Skeletal muscle tissue (tissue), 4 donors: ENCODE results near the gene PKD1L1. TPM values are rescaled to one million over a fixed set of nuclear protein-coding genes. Genes with fewer than 3 reads are reported as not detected.

ENCODE experiments used
- H3K27ac ChIP-seq: one replicate; pipeline ENCODE4 v1.7.0; 2013; ENCODE audit warnings: mild to moderate bottlenecking, low read depth, low read length, inconsistent platforms
- H3K27me3 ChIP-seq, 3 donors: one replicate each; pipeline ENCODE4 v1.7.0; 2013; ENCODE audit warnings: low read length in 3 of 3; ENCODE audit not compliant: control insufficient read depth in 3 of 3, insufficient read depth in 3 of 3
- H3K36me3 ChIP-seq, 3 donors: one replicate each; pipeline ENCODE4 v1.7.0; 2013; ENCODE audit warnings: low read length in 3 of 3; ENCODE audit not compliant: control insufficient read depth in 3 of 3, insufficient read depth in 3 of 3
- H3K4me1 ChIP-seq, 3 donors: one replicate each; pipeline ENCODE4 v1.7.0; 2013; ENCODE audit warnings: low read length in 3 of 3, mild to moderate bottlenecking in 3 of 3; ENCODE audit not compliant: control insufficient read depth in 3 of 3, insufficient read depth in 3 of 3
- H3K4me3 ChIP-seq, 3 donors: one replicate each; pipeline ENCODE4 v1.7.0; 2013; ENCODE audit warnings: low read length in 3 of 3
- H3K9ac ChIP-seq, 3 donors: one replicate each; pipeline ENCODE4 v1.7.0; 2013; ENCODE audit warnings: low read length in 3 of 3, mild to moderate bottlenecking in 3 of 3, moderate library complexity in 2 of 3, low read depth in 1 of 3
- H3K9me3 ChIP-seq, 3 donors: one replicate each; pipeline ENCODE4 v1.7.0; 2013; ENCODE audit warnings: low read length in 3 of 3; ENCODE audit not compliant: control insufficient read depth in 3 of 3
- total RNA-seq: library from RNA; depleted of rRNA; stranded (reverse); fragments of >200 nt; gene quantifications from one replicate; pipeline ENCODE4 v1.2.3, GENCODE V29; 2014
- donor health status: Osteomylitis.

The PKD1L1 gene
- total RNA-seq, 1 donor from 2014 or later, result 0.52 TPM

DNA sequence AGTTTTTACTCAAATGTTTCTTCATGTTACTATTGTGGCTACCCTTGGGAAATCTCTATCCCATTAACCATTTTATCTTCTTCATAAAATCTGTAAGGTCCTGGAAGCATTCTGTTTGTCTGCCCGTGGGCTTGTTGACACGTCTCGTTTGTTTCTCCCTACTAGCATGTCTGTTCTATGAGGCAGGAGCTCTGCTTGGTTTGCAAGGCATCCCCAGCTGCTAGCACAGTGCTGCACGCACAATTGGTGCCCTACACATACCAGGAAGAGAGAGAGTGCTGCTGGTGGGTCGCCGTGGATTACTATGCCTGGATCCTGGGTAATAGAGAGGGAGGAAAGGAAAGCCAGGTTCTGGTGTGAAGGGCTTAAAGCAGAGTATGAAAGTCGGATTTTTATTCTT, 200.2 kb downstream of the PKD1L1 start:
- H3K36me3 ChIP-seq, result no peaks in the 10 kb centered on the region
- no peak overlapping the region for H3K9ac ChIP-seq
- no peak overlapping the region for H3K27ac ChIP-seq
- H3K4me3 ChIP-seq, result no peak overlapping the region
- H3K4me1 ChIP-seq, result peaks cover 6 to 7% (median 7%) of the 10 kb centered on the region in 3 donors
- H3K27me3 ChIP-seq, result no peaks in the 10 kb centered on the region
- no peaks in the 10 kb centered on the region for H3K9me3 ChIP-seq

DNA sequence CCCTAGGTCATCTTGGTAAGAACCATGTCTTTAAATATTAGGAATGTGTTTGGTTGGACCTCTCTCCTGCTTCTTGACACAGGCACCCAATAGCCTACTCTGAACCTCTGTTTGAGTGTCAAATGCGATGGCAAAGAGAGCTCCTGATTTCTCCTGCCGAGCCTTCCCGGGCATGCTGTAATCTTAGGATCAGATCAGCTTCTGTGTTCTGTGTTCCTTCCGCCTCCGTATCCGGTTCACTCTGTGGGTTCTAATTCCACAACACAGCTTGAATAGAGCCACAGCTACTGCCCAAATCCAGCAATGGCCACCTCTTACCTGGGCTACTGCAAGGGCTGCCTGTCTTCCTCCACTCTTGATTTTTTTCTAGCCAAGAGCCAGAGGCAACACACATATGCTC, 201.1 kb downstream of the PKD1L1 start:
- Histone ChIP-seq H3K4me1 (peaks cover 6 to 7% (median 7%) of the 10 kb centered on the region in 3 donors), H3K9ac (no peak overlapping the region), H3K4me3 (no peak overlapping the region), H3K27me3 (no peaks in the 10 kb centered on the region), H3K36me3 (no peaks in the 10 kb centered on the region), H3K9me3 (no peaks in the 10 kb centered on the region), H3K27ac (no peak overlapping the region)

- no peaks in the 10 kb centered on the region for H3K36me3 ChIP-seq
- peaks cover 6 to 7% (median 7%) of the 10 kb centered on the region in 3 donors for H3K4me1 ChIP-seq
Measured at GRCh38 chr7:47746468-47746867, 201.8 kb downstream of the PKD1L1 start.

GRCh38 chr7:47744883-47745282, 203.4 kb downstream of the PKD1L1 start:
- Histone ChIP-seq H3K27me3 (no peaks in the 10 kb centered on the region), H3K4me3 (no peak overlapping the region), H3K36me3 (no peaks in the 10 kb centered on the region), H3K9me3 (no peaks in the 10 kb centered on the region), H3K27ac (no peak overlapping the region), H3K9ac (no peak overlapping the region), H3K4me1 (peaks cover 6 to 7% (median 7%) of the 10 kb centered on the region in 3 donors)

More at GRCh38 chr7:47746468-47746867, 201.8 kb downstream of the PKD1L1 start:
- Histone ChIP-seq H3K9me3 (no peaks in the 10 kb centered on the region), H3K27ac (no peak overlapping the region), H3K9ac (no peak overlapping the region), H3K27me3 (no peaks in the 10 kb centered on the region), H3K4me3 (no peak overlapping the region)

GRCh38 chr7:47743965-47744591, 204.2 kb downstream of the PKD1L1 start:
- Histone ChIP-seq H3K4me3 (peak overlapping the region; percentile 12 to 58 (median 41)), H3K27me3 (no peaks in the 10 kb centered on the region), H3K36me3 (no peaks in the 10 kb centered on the region), H3K27ac (no peak overlapping the region), H3K9ac (peak overlapping the region in 1 of 3 donors; percentile 64), H3K4me1 (peaks cover 6 to 7% (median 7%) of the 10 kb centered on the region in 3 donors), H3K9me3 (no peaks in the 10 kb centered on the region)

DNA sequence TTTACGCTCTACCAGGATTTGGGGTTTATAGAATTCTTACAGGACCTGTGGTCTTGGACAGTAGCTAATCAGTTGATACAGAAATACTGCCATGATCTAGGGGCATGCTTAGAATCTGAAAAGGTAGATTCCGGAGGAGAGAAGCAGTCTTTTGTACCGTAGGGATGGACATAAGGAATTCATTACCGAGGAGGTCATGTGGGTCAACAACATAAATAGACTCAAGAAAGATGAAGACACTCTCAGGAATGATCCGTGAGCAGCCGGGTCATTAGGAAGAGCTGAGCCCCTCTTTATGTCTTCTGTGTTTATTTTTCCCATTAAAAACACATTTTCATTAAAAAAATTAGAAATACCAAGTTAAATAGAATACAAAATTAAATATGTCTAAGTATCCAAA, 206.3 kb downstream of the PKD1L1 start:
- H3K4me1 ChIP-seq, result peaks cover 6 to 7% (median 7%) of the 10 kb centered on the region in 3 donors
- no peak overlapping the region for H3K27ac ChIP-seq
- H3K9me3 ChIP-seq, result no peaks in the 10 kb centered on the region
- no peak overlapping the region for H3K9ac ChIP-seq
- H3K4me3 ChIP-seq, result no peak overlapping the region
- no peaks in the 10 kb centered on the region for H3K36me3 ChIP-seq
- H3K27me3 ChIP-seq, result no peaks in the 10 kb centered on the region

- no peaks in the 10 kb centered on the region for H3K9me3 ChIP-seq
- no peak overlapping the region for H3K27ac ChIP-seq
- no peaks in the 10 kb centered on the region for H3K27me3 ChIP-seq
Measured at GRCh38 chr7:47739891-47740290, 208.4 kb downstream of the PKD1L1 start.

GRCh38 chr7:47739301-47739875, 208.9 kb downstream of the PKD1L1 start:
- Histone ChIP-seq H3K27ac (no peak overlapping the region), H3K4me1 (peaks cover 6 to 7% (median 7%) of the 10 kb centered on the region in 3 donors), H3K9ac (no peak overlapping the region), H3K27me3 (no peaks in the 10 kb centered on the region), H3K36me3 (no peaks in the 10 kb centered on the region), H3K4me3 (no peak overlapping the region), H3K9me3 (no peaks in the 10 kb centered on the region)

More at GRCh38 chr7:47739891-47740290, 208.4 kb downstream of the PKD1L1 start:
- no peak overlapping the region for H3K9ac ChIP-seq
- H3K4me3 ChIP-seq, result no peak overlapping the region
- peaks cover 6 to 7% (median 7%) of the 10 kb centered on the region in 3 donors for H3K4me1 ChIP-seq
- H3K36me3 ChIP-seq, result no peaks in the 10 kb centered on the region

- Histone ChIP-seq H3K4me1 (peaks cover 0 to under 1% (median 0%) of the 10 kb centered on the region in 3 donors), H3K27me3 (peaks cover 0 to 2% (median 0%) of the 10 kb centered on the region in 3 donors), H3K9me3 (no peaks in the 10 kb centered on the region), H3K36me3 (no peaks in the 10 kb centered on the region), H3K9ac (no peak overlapping the region), H3K4me3 (no peak overlapping the region), H3K27ac (no peak overlapping the region)
Measured at GRCh38 chr7:47738563-47739166, 209.6 kb downstream of the PKD1L1 start.

- Histone ChIP-seq H3K36me3 (no peaks in the 10 kb centered on the region), H3K9ac (no peak overlapping the region), H3K4me1 (no peaks in the 10 kb centered on the region), H3K9me3 (no peaks in the 10 kb centered on the region), H3K4me3 (no peak overlapping the region), H3K27ac (no peak overlapping the region), H3K27me3 (peaks cover 0 to 3% (median 0%) of the 10 kb centered on the region in 3 donors)
Measured at GRCh38 chr7:47737601-47738000, 210.7 kb downstream of the PKD1L1 start.
